ENCODE measurements around the gene CENPC. TPM values are rescaled to one million over a fixed set of nuclear protein-coding genes. Genes with fewer than 3 reads are reported as not detected.
"Not testable (repeated sequence)": the region's sequence is repeated elsewhere in the genome, so short reads cannot be mapped to it uniquely, and the experiment has no call there.

Gene CENPC
- total RNA-seq, 2 donors from 2014 or later, result 26.4 to 33.2 TPM

GRCh38 chr4:67456577-67457196, 88.6 kb downstream of the CENPC start:
- TF ChIP-seq POLR2AphosphoS5 (IDR thresholded peaks at IDR 0.05), result no peak
- TF ChIP-seq CTCF (IDR thresholded peaks at IDR 0.05), result no peak
- TF ChIP-seq POLR2A (IDR thresholded peaks at IDR 0.05), result no peak
- H3K27ac ChIP-seq, result no peak overlapping the region
- H3K4me3 ChIP-seq, result no peak overlapping the region
- 71% methylated on average over 5 of the region's 5 CpGs for WGBS
- H3K9me3 ChIP-seq, result no peaks in the 10 kb centered on the region
- H3K36me3 ChIP-seq, result no peaks in the 10 kb centered on the region
- H3K27me3 ChIP-seq (replicated peaks; ENCODE audit: insufficient read depth), result no peaks in the 10 kb centered on the region
- intact Hi-C loops (cut with DNase I), result no loop called here
- no peak for DNase-seq (ENCODE audit: low spot score)
- no peaks in the 10 kb centered on the region for H3K4me1 ChIP-seq (replicated peaks)

GRCh38 chr4:67452846-67453205, 92.5 kb downstream of the CENPC start:
- DNase-seq (ENCODE audit: low spot score); H3K4me1 ChIP-seq (replicated peaks); H3K4me3 ChIP-seq; H3K9me3 ChIP-seq; H3K27ac ChIP-seq; intact Hi-C loops (cut with DNase I); H3K36me3 ChIP-seq; H3K27me3 ChIP-seq (replicated peaks; ENCODE audit: insufficient read depth): not testable (repeated sequence)
- WGBS, result 89% methylated on average over 2 of the region's 2 CpGs

GRCh38 chr4:67452100-67452845, 93.0 kb downstream of the CENPC start:
- Histone ChIP-seq H3K9me3 (no peaks in the 10 kb centered on the region), H3K4me3 (no peak overlapping the region), H3K36me3 (no peaks in the 10 kb centered on the region), H3K27ac (no peak overlapping the region), H3K27me3 (replicated peaks; ENCODE audit: insufficient read depth) (no peaks in the 10 kb centered on the region), H3K4me1 (replicated peaks) (no peaks in the 10 kb centered on the region)
- 71% methylated on average over 4 of the region's 4 CpGs for WGBS
- DNase-seq (ENCODE audit: low spot score), result no peak
- intact Hi-C loops (cut with DNase I), result no loop called here
- TF ChIP-seq POLR2AphosphoS5 (IDR thresholded peaks at IDR 0.05), result no peak
- no peak for TF ChIP-seq CTCF (IDR thresholded peaks at IDR 0.05)
- TF ChIP-seq POLR2A (IDR thresholded peaks at IDR 0.05), result no peak

- intact Hi-C loops (cut with DNase I), result no loop called here
- no peaks in the 10 kb centered on the region for H3K27me3 ChIP-seq (replicated peaks; ENCODE audit: insufficient read depth)
- no peak overlapping the region for H3K4me3 ChIP-seq
- no peak for DNase-seq (ENCODE audit: low spot score)
- no peak for TF ChIP-seq CTCF (IDR thresholded peaks at IDR 0.05)
- TF ChIP-seq POLR2A (IDR thresholded peaks at IDR 0.05), result no peak
- TF ChIP-seq POLR2AphosphoS5 (IDR thresholded peaks at IDR 0.05), result no peak
- no peaks in the 10 kb centered on the region for H3K4me1 ChIP-seq (replicated peaks)
- H3K36me3 ChIP-seq, result no peaks in the 10 kb centered on the region
- H3K27ac ChIP-seq, result no peak overlapping the region
- WGBS, result 92% methylated on average over 6 of the region's 6 CpGs
- no peaks in the 10 kb centered on the region for H3K9me3 ChIP-seq
These were observed 93.8 kb downstream of the CENPC start for GRCh38 chr4:67451464-67451863.

- H3K36me3 ChIP-seq, result no peaks in the 10 kb centered on the region
- no peaks in the 10 kb centered on the region for H3K9me3 ChIP-seq
- no peaks in the 10 kb centered on the region for H3K27me3 ChIP-seq (replicated peaks; ENCODE audit: insufficient read depth)
- no peak overlapping the region for H3K27ac ChIP-seq
- TF ChIP-seq POLR2A (IDR thresholded peaks at IDR 0.05), result no peak
- no peaks in the 10 kb centered on the region for H3K4me1 ChIP-seq (replicated peaks)
- DNase-seq (ENCODE audit: low spot score), result no peak
- intact Hi-C loops (cut with DNase I), result no loop called here
- no peak overlapping the region for H3K4me3 ChIP-seq
These were observed 96.7 kb downstream of the CENPC start for GRCh38 chr4:67448621-67449020.

GRCh38 chr4:67447873-67448272, 97.4 kb downstream of the CENPC start:
- Histone ChIP-seq H3K27me3 (replicated peaks; ENCODE audit: insufficient read depth) (no peaks in the 10 kb centered on the region), H3K36me3 (no peaks in the 10 kb centered on the region), H3K9me3 (no peaks in the 10 kb centered on the region), H3K4me1 (replicated peaks) (no peaks in the 10 kb centered on the region), H3K27ac (no peak overlapping the region), H3K4me3 (no peak overlapping the region)
- WGBS, result 100% methylated on average over 1 of the region's 1 CpG
- TF ChIP-seq CTCF (IDR thresholded peaks at IDR 0.05) (no peak), POLR2AphosphoS5 (IDR thresholded peaks at IDR 0.05) (no peak), POLR2A (IDR thresholded peaks at IDR 0.05) (no peak)
- DNase-seq (ENCODE audit: low spot score), result no peak
- intact Hi-C loops (cut with DNase I), result no loop called here
